Activated naive CD8-positive, alpha-beta T cell treated with anti-CD3 and anti-CD28 coated beads for 36 hours (primary cell): ENCODE data around the gene ZNF107. TPM values are rescaled to one million over a fixed set of nuclear protein-coding genes. Genes with fewer than 3 reads are reported as not detected.
"Not testable (repeated sequence)": the region's sequence is repeated elsewhere in the genome, so short reads cannot be mapped to it uniquely, and the experiment has no call there.

Source experiments
- DNase-seq: peaks from one replicate; pipeline ENCODE4 v3.0.0; 2021
- H3K27ac Mint-ChIP-seq: one replicate; pipeline ENCODE4 v1.8.0; 2022; ENCODE audit warnings: mild to moderate bottlenecking, moderate library complexity, mixed read lengths
- H3K27me3 Mint-ChIP-seq: one replicate; pipeline ENCODE4 v1.8.0; 2022; ENCODE audit warnings: mild to moderate bottlenecking, mixed read lengths
- H3K36me3 Mint-ChIP-seq: one replicate; pipeline ENCODE4 v1.8.0; 2021; ENCODE audit warnings: mild to moderate bottlenecking, mixed read lengths
- H3K4me1 Mint-ChIP-seq: one replicate; pipeline ENCODE4 v1.8.0; 2021; ENCODE audit warnings: mixed read lengths
- H3K4me3 Mint-ChIP-seq: one replicate; pipeline ENCODE4 v1.8.0; 2022; ENCODE audit warnings: mild to moderate bottlenecking, moderate library complexity, mixed read lengths
- H3K9me3 Mint-ChIP-seq: one replicate; pipeline ENCODE4 v1.8.0; 2022; ENCODE audit warnings: mixed read lengths
- total RNA-seq, 2 experiments: library from RNA; stranded (reverse); gene quantifications; one replicate each; pipeline ENCODE4 v1.2.3, GENCODE V29; 2021

The ZNF107 gene
- total RNA-seq, 2 experiments from 2014 or later: 17.3 to 17.5 TPM

- not testable (repeated sequence) for H3K36me3 Mint-ChIP-seq, DNase-seq, H3K27me3 Mint-ChIP-seq, H3K4me1 Mint-ChIP-seq, H3K4me3 Mint-ChIP-seq, H3K9me3 Mint-ChIP-seq, H3K27ac Mint-ChIP-seq
These were observed 72.5 kb downstream of the ZNF107 start for GRCh38 chr7:64738403-64738802.

DNA sequence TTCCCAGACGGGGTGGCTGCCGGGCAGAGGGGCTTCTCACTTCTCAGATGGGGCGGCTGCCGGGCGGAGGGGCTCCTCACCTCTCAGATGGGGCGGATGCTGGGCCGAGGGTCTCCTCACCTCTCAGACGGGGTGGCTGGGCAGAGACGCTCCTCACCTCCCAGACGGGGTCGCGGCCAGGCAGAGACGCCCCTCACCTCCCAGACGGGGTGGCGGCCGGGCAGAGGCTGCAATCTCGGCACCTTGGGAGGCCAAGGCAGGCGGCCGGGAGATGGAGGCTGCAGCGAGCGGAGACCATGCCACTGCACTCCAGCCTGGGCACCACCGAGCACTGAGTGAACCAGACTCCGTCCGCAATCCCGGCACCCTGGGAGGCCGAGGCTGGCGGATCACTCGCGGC is 73.0 kb downstream of the ZNF107 start:
- not testable (repeated sequence) for H3K4me1 Mint-ChIP-seq, H3K9me3 Mint-ChIP-seq, H3K27me3 Mint-ChIP-seq, H3K36me3 Mint-ChIP-seq, H3K27ac Mint-ChIP-seq, H3K4me3 Mint-ChIP-seq, DNase-seq

DNA sequence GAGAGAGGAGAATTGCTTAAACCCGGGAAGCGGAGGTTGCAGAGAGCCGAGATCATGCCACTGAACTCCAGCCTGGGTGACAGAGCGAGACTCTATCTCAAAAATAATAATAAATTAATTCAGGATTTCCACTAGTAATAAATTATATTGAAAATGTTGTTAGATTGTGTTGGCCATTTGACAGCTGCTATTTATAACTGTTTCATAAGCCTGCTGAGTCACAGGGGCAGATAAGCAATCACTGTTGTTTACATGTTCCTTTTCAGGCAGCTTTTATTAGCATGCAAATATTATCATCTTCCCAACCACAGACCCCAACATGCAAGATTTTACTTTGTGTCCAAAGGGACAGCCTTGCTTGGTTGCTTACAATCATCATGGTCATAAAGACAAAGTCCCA is 78.7 kb downstream of the ZNF107 start:
- Mint-ChIP-seq H3K9me3 (peaks cover 9% of the 10 kb centered on the region), H3K27me3 (no peaks in the 10 kb centered on the region), H3K4me3 (no peak overlapping the region), H3K27ac (no peak overlapping the region), H3K4me1 (no peaks in the 10 kb centered on the region), H3K36me3 (no peaks in the 10 kb centered on the region)
- no peak for DNase-seq

DNA sequence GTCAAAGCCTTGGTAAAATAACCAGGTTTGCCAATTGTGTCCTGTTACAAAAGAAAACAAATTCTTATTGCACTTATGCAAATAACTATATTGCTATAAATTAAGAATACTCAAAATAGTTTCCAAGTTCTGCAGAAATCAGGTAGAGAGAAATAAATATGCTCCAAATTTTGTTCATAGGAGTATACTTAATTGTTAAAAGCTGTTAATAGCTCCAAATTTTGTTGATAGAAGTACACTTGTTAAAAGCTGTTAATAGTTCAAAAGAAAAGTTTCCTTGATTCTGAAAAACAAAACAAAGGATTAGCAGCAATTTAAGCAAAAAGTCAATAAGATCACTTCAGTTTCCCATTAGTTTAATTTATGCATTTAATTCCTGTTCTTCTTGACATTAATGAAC is 81.9 kb downstream of the ZNF107 start:
- H3K27ac Mint-ChIP-seq: no peak overlapping the region
- no peak for DNase-seq
- peaks cover 6% of the 10 kb centered on the region for H3K9me3 Mint-ChIP-seq
- no peaks in the 10 kb centered on the region for H3K36me3 Mint-ChIP-seq
- no peaks in the 10 kb centered on the region for H3K27me3 Mint-ChIP-seq
- no peak overlapping the region for H3K4me3 Mint-ChIP-seq
- no peaks in the 10 kb centered on the region for H3K4me1 Mint-ChIP-seq

DNA sequence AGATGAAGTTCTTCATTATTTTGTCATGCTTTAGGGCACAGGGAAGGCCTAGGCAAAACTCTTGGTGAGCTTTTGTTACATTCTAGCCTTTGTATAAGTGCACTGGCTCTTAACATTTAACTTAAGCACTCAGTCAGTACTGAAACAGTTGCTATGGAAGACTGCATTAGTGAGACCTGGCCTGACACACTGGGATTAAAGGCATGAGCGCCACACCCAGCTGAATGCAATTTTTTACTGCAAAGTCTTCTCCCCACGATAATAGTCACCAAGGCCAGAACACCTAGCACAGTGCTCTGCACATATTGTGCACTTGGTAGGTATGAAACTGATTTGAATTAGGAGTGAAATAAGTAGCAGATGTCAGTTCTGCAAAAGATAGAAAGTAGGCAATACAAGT is 87.1 kb downstream of the ZNF107 start:
- DNase-seq: no peak
- Mint-ChIP-seq H3K27me3 (no peaks in the 10 kb centered on the region), H3K9me3 (peaks cover 4% of the 10 kb centered on the region), H3K36me3 (peaks cover 2% of the 10 kb centered on the region), H3K4me1 (no peaks in the 10 kb centered on the region), H3K27ac (no peak overlapping the region), H3K4me3 (no peak overlapping the region)

DNA sequence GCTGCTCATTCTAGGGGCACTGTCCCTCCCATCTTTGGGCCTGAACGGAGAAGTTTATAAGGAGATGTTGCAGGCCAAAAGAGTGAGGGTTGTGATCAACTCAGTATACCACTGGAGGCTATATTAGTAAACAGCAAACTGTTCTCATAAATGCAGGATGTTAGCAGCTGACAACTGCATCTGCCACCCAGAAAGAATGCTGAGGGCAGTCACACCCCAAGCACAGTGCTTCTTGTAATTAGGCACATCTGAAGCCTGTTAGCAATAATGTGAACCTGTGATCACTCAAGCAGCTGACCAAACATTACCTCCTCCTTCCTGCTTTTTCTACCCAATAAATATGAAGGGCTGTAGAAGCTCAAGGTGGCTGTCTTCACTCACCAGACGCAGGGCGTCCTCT is 89.9 kb downstream of the ZNF107 start:
- no peak overlapping the region for H3K27ac Mint-ChIP-seq
- H3K27me3 Mint-ChIP-seq: no peaks in the 10 kb centered on the region

GRCh38 chr7:64758151-64758550 is 92.2 kb downstream of the ZNF107 start:
- H3K4me3 Mint-ChIP-seq: no peak overlapping the region
- H3K4me1 Mint-ChIP-seq: no peaks in the 10 kb centered on the region
- H3K9me3 Mint-ChIP-seq: peaks cover 2% of the 10 kb centered on the region
- peaks cover under 1% of the 10 kb centered on the region for H3K36me3 Mint-ChIP-seq
- no peak for DNase-seq
- peaks cover 3% of the 10 kb centered on the region for H3K27me3 Mint-ChIP-seq
- no peak overlapping the region for H3K27ac Mint-ChIP-seq

More for the DNA sequence above, 89.9 kb downstream of the ZNF107 start:
- H3K4me1 Mint-ChIP-seq: no peaks in the 10 kb centered on the region
- no peak for DNase-seq
- no peak overlapping the region for H3K4me3 Mint-ChIP-seq
- peaks cover 2% of the 10 kb centered on the region for H3K36me3 Mint-ChIP-seq
- H3K9me3 Mint-ChIP-seq: peaks cover 2% of the 10 kb centered on the region

Other genes with a start within 250 kb of the ZNF107 start
- gene ZNF680, start 103.1 kb upstream of the ZNF107 start, total RNA-seq: 1 to 10 TPM; 7.7 to 8.8 TPM
- 10 to 100 TPM in 1 of 2 experiments, 1 to 10 TPM in 1; 9.5 to 10.6 TPM for gene ZNF138, start 128.3 kb downstream of the ZNF107 start, total RNA-seq
- 10 to 100 TPM in 1 of 2 experiments, 1 to 10 TPM in 1; 9.8 to 10.2 TPM for gene ZNF273, start 237.1 kb downstream of the ZNF107 start, total RNA-seq